ENCODE results near the gene ARAP2.
"Not testable (repeated sequence)": the region's sequence is repeated elsewhere in the genome, so short reads cannot be mapped to it uniquely, and the experiment has no call there.

ARAP2 gene

GRCh38 chr4:36189511-36190226 is 54.6 kb downstream of the ARAP2 start:
- DNase-seq (ENCODE audit: low read depth in 2 of 3, low spot score in 1 of 3): no peak

GRCh38 chr4:36187723-36188333 is 56.5 kb downstream of the ARAP2 start:
- no peak for DNase-seq (ENCODE audit: low read depth in 2 of 3, low spot score in 1 of 3)

GRCh38 chr4:36183665-36184393 is 60.5 kb downstream of the ARAP2 start:
- DNase-seq (ENCODE audit: low read depth in 2 of 3, low spot score in 1 of 3): no peak

GRCh38 chr4:36183232-36183631 is 61.1 kb downstream of the ARAP2 start:
- no peak for DNase-seq (ENCODE audit: low read depth in 2 of 3, low spot score in 1 of 3)

GRCh38 chr4:36182315-36182714 is 62.0 kb downstream of the ARAP2 start:
- DNase-seq (ENCODE audit: low read depth in 2 of 3, low spot score in 1 of 3): not testable (repeated sequence)

GRCh38 chr4:36180206-36180605 is 64.1 kb downstream of the ARAP2 start:
- no peak for DNase-seq (ENCODE audit: low read depth in 2 of 3, low spot score in 1 of 3)

- no peak for DNase-seq (ENCODE audit: low read depth in 2 of 3, low spot score in 1 of 3)
Observed at GRCh38 chr4:36178484-36178883, 65.8 kb downstream of the ARAP2 start.

GRCh38 chr4:36177946-36178345 is 66.4 kb downstream of the ARAP2 start:
- no peak for DNase-seq (ENCODE audit: low read depth in 2 of 3, low spot score in 1 of 3)

- DNase-seq (ENCODE audit: low read depth in 2 of 3, low spot score in 1 of 3): no peak
Observed at GRCh38 chr4:36174570-36174969, 69.7 kb downstream of the ARAP2 start.

- DNase-seq (ENCODE audit: low read depth in 2 of 3, low spot score in 1 of 3): no peak
Observed at GRCh38 chr4:36173905-36174304, 70.4 kb downstream of the ARAP2 start.

GRCh38 chr4:36172656-36173055 is 71.7 kb downstream of the ARAP2 start:
- no peak for DNase-seq (ENCODE audit: low read depth in 2 of 3, low spot score in 1 of 3)

- no peak for DNase-seq (ENCODE audit: low read depth in 2 of 3, low spot score in 1 of 3)
Observed at GRCh38 chr4:36168127-36168878, 76.0 kb downstream of the ARAP2 start.

GRCh38 chr4:36165631-36166005 is 78.7 kb downstream of the ARAP2 start:
- DNase-seq (ENCODE audit: low read depth in 2 of 3, low spot score in 1 of 3): no peak

GRCh38 chr4:36164900-36165630 is 79.2 kb downstream of the ARAP2 start:
- no peak for DNase-seq (ENCODE audit: low read depth in 2 of 3, low spot score in 1 of 3)

- DNase-seq (ENCODE audit: low read depth in 2 of 3, low spot score in 1 of 3): no peak
Observed at GRCh38 chr4:36163198-36163597, 81.1 kb downstream of the ARAP2 start.

- no peak for DNase-seq (ENCODE audit: low read depth in 2 of 3, low spot score in 1 of 3)
Observed at GRCh38 chr4:36159208-36159607, 85.1 kb downstream of the ARAP2 start.

- DNase-seq (ENCODE audit: low read depth in 2 of 3, low spot score in 1 of 3): no peak
Observed at GRCh38 chr4:36152735-36153134, 91.6 kb downstream of the ARAP2 start.

- no peak for DNase-seq (ENCODE audit: low read depth in 2 of 3, low spot score in 1 of 3)
Observed at GRCh38 chr4:36142504-36142903, 101.8 kb downstream of the ARAP2 start.

- no peak for DNase-seq (ENCODE audit: low read depth in 2 of 3, low spot score in 1 of 3)
Observed at GRCh38 chr4:36141186-36141585, 103.1 kb downstream of the ARAP2 start.

GRCh38 chr4:36140421-36140820 is 103.9 kb downstream of the ARAP2 start:
- DNase-seq (ENCODE audit: low read depth in 2 of 3, low spot score in 1 of 3): no peak

- DNase-seq (ENCODE audit: low read depth in 2 of 3, low spot score in 1 of 3): no peak
Observed at GRCh38 chr4:36138220-36138619, 106.1 kb downstream of the ARAP2 start.
